Ammon's horn (tissue), 1 donor: ENCODE data around the gene FERMT3.

Source experiments
- DNase-seq: peaks from one replicate; pipeline ENCODE4 v3.0.0-alpha.2; 2016; ENCODE audit warnings: low spot score

FERMT3 gene

DNA sequence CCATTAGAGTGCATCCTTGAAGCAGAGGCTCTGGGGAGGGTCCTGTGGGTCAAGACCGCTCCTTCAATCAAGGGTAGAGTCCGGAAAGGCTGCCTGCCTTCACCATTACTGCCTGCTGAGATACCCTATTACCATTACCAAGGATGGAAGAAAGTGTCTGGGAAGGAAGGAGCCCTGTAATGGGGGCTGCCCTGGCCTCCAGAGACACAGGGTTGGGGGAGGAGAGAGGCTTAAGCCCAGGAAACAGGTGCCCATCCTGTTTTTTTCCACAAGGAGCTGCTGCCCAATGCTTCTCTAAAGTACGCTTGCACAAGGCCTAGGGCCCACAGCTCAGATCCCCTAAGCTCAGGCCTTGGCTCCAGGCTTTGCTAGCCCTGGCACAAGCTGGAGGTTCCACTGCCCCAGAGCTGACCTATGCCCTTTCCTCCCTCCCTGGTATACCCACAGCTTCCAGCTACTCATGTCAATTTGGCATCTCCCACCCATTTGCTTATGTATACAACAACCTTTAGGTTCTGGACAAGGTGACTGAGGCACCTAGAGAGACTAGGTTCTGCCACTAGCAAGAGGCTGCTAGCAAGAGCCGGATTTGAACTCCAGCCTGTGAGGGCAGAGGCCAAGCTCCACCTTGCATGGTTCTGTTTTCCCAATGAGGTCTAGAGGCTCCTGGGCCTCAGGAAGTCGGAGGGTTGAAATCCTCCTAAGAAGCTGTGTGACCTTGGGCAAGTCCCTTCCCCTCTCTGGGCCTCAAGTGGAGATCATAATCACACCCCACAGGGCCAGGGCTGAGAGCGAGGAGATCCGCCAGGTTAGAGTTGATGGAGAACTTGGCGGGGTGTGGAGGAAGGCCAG lies 43.3 kb downstream of the FERMT3 start:
- no peak for DNase-seq

- no peak for DNase-seq
These were observed 44.0 kb downstream of the FERMT3 start for GRCh38 chr11:64250415-64251015.

GRCh38 chr11:64251016-64251752 lies 44.7 kb downstream of the FERMT3 start, which contains the start of gene PLCB3:
Gene PLCB3 (plus strand): TSS chr11:64251530. CDS start chr11:64251650, 120 bp downstream.
- DNase-seq: peak; percentile 38

DNA sequence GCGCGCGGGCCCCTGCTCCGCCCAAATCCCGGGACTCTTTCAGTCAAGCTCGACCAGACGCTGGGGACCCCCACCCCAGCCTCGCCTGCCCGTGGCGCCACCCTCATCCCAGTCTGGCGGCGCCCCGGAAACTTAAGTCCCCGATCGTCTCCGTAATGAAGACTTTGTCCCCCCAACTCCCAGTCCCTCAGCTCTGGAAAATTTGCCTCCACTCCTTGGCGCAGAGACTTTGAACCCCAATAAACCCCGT lies 45.2 kb downstream of the FERMT3 start:
- DNase-seq: no peak

GRCh38 chr11:64252003-64252872 lies 45.7 kb downstream of the FERMT3 start:
- DNase-seq: peak; percentile 34

DNA sequence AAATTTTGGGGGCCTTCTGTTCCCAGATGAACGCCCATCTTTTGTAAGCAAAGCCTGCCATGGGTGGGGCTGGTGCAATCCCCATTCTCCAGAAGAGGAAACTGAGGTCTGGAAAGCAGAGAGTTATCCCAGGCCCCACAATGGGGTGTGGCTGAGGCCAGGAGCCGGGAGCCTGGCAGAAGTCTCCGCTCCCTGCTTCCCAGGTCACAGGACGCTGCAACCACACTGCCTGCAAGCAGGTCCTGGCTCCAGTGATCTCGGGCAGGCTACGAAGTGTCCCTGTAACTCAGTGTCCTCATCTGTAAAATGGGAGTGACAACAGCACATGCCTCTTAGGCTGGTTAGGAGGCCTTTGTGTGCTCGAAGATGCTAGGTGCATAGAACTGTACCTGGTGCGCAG lies 46.5 kb downstream of the FERMT3 start:
- no peak for DNase-seq

- peak; percentile 64 for DNase-seq
These were observed 47.0 kb downstream of the FERMT3 start for GRCh38 chr11:64253481-64253880.

GRCh38 chr11:64254326-64254725 lies 47.8 kb downstream of the FERMT3 start:
- no peak for DNase-seq

GRCh38 chr11:64255135-64256128 lies 48.9 kb downstream of the FERMT3 start:
- DNase-seq: no peak

DNA sequence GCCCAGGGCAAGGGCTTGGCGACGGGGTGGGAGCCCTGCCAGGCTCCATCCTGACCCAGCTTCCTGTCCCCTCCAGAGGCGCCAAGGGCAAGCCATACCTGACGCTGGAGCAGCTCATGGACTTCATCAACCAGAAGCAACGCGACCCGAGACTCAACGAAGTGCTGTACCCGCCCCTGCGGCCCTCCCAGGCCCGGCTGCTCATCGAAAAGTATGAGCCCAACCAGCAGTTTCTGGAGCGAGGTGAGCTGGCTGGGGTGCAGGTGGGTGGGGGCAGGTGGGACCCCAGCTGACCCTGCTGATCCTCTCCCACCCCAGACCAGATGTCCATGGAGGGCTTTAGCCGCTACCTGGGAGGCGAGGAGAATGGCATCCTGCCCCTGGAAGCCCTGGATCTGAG lies 49.8 kb downstream of the FERMT3 start:
- DNase-seq: no peak

GRCh38 chr11:64258356-64258755 lies 51.8 kb downstream of the FERMT3 start:
- no peak for DNase-seq

DNA sequence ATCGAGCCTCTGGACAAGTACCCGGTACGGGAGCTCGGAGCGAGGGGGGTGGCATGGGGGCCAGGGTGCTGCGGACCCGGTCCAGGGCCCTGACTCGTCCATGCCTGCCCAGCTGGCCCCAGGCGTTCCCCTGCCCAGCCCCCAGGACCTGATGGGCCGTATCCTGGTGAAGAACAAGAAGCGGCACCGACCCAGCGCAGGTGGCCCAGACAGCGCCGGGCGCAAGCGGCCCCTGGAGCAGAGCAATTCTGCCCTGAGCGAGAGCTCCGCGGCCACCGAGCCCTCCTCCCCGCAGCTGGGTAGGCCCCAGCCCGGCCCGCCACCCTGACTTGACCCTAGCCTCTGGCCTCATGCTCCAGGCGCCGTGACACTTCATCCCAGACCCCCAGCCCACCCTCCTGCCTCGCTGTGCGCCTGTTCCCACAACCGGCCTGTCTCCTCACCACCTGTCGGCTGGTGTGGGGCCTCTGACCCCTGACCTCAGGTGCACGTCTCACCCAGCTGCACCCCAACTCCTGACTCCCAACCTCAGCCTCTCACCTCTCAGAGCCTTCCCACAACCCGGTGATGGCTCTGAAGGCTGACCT lies 52.5 kb downstream of the FERMT3 start:
- no peak for DNase-seq

DNA sequence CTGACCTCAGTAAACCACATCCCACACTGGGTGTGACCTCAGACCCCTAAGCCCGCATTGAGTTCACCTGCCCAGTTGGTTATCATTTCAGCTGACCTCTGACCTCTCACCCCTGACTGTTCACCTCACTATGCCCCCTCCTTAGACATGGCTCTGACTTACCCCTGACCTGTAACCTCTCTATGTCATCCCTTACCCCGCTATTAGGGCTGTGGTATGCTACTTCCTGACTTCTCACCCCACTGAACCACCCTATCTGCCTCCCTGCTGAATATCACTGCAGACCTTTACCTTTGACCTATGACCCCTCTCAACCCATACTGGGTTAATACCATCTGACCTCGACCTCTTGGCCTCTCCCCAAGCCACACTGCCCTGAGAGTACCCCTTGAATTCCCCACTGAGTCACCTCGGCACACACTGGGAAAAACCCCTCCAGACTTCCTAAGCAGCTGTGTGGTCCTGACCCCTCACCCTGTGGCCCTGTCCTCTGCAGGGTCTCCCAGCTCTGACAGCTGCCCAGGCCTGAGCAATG lies 53.1 kb downstream of the FERMT3 start:
- no peak for DNase-seq

GRCh38 chr11:64260147-64260708 lies 53.7 kb downstream of the FERMT3 start:
- no peak for DNase-seq

DNA sequence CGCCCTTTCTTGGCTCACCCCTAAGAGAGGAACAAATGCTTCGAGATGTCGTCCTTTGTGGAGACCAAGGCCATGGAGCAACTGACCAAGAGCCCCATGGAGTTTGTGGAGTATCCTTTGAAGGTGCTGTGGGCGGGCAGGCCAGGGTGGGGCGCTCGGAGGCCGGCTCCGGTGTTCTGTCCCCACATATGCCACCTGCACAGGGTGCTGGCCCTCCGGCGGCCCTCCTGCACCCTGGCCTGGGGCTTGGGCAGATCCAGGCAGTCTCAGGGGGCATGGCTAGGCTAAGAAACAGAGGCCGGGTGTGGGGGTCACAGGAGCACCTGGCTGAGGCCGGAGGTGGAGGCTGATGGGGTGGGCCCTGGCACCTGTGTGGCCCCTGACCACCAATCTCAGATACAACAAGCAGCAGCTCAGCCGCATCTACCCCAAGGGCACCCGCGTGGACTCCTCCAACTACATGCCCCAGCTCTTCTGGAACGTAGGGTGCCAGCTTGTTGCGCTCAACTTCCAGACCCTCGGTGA lies 55.1 kb downstream of the FERMT3 start:
- DNase-seq: no peak

DNA sequence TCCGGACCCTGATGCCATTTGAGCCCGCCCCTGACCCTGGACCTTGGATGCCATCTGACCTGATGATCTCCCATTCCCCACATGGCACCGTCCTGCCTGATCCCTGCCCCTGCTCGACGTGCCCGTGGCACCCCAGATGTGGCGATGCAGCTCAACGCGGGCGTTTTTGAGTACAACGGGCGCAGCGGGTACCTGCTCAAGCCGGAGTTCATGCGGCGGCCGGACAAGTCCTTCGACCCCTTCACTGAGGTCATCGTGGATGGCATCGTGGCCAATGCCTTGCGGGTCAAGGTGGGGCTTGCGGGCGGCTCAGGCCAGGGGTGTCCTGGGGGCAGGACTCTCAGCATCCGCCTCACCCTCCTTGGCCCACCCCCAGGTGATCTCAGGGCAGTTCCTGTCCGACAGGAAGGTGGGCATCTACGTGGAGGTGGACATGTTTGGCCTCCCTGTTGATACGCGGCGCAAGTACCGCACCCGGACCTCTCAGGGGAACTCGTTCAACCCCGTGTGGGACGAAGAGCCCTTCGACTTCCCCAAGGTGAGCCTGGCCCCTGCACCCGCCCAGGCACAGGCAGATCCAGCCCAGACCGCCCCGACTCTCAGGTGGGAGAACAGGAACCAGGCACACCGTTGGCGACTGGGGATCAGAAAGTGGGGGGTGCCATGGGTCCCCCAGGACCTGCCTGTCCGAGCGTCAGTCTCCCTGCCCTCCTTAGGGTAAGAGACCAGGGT lies 55.9 kb downstream of the FERMT3 start:
- no peak for DNase-seq

DNA sequence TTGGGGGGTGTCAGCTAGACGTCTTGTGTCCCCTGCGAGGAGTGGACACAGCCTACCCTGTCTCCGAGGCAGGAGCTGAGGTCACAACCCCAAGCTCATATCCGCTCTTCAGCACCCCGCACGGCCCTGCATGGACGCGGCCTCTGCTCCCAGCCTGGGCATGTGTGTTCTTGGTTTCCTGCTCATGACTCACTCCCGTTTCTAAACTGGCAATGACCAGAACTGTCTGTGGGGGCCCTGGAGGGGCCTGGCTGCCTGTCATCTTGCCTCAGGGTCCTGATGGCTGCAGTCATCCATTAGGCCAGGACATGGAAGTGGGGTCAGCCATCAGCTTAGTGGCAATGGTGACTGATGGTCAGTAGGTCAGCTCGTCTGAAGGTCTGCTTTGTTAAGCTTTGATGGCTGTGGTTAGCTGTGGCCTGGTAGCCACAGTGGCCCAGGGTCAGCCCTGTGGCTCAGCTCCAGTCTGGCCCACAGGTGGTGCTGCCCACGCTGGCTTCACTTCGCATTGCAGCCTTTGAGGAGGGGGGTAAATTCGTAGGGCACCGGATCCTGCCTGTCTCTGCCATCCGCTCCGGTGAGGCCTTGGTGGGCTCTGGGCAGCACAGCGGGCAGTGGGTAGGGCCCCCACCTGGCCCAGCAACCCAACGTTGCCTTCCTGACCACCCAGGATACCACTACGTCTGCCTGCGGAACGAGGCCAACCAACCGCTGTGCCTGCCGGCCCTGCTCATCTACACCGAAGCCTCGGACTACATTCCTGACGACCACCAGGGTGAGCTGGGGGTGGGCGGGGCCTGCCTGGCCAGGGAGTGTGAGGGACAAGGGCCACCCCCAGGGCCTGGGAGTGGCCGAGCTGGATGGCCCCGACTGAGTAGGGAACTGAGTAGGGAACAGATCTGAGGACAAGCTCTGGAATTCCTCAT lies 56.8 kb downstream of the FERMT3 start:
- DNase-seq: no peak

- DNase-seq: no peak
These were observed 57.4 kb downstream of the FERMT3 start for GRCh38 chr11:64263947-64264317.
